Measurements from ENCODE around the gene MFSD12.
"Not testable (repeated sequence)": the region's sequence is repeated elsewhere in the genome, so short reads cannot be mapped to it uniquely, and the experiment has no call there.

Gene MFSD12

GRCh38 chr19:3509566-3509989, 47.8 kb downstream of the MFSD12 start:
- DNase-seq (ENCODE audit: low read depth): peak; percentile 29

GRCh38 chr19:3508771-3509535, 48.4 kb downstream of the MFSD12 start:
- no peak overlapping the region for H3K4me3 ChIP-seq (ENCODE audit: low read depth, low read length)
- no peak for DNase-seq (ENCODE audit: low read depth)
- no peak for TF ChIP-seq CTCF (conservative IDR thresholded peaks at IDR 0.05; ENCODE audit: low read depth, low read length)

More at GRCh38 chr19:3509566-3509989, 47.8 kb downstream of the MFSD12 start:
- no peak for TF ChIP-seq CTCF (conservative IDR thresholded peaks at IDR 0.05; ENCODE audit: low read depth, low read length)
- H3K4me3 ChIP-seq (ENCODE audit: low read depth, low read length): no peak overlapping the region

- H3K4me3 ChIP-seq (ENCODE audit: low read depth, low read length); DNase-seq (ENCODE audit: low read depth): not testable (repeated sequence)
Measured at GRCh38 chr19:3508121-3508661, 49.2 kb downstream of the MFSD12 start.

GRCh38 chr19:3507371-3508120, 49.8 kb downstream of the MFSD12 start:
- TF ChIP-seq CTCF (conservative IDR thresholded peaks at IDR 0.05; ENCODE audit: low read depth, low read length): no peak
- DNase-seq (ENCODE audit: low read depth): no peak
- peak overlapping the region; percentile 80 for H3K4me3 ChIP-seq (ENCODE audit: low read depth, low read length)

- DNase-seq (ENCODE audit: low read depth): peak; percentile 32
- peak overlapping the region; percentile 80 for H3K4me3 ChIP-seq (ENCODE audit: low read depth, low read length)
- TF ChIP-seq CTCF (conservative IDR thresholded peaks at IDR 0.05; ENCODE audit: low read depth, low read length): no peak
Measured at GRCh38 chr19:3506384-3507340, 50.7 kb downstream of the MFSD12 start.

GRCh38 chr19:3505598-3506383, 51.6 kb downstream of the MFSD12 start, which contains the start of gene FZR1:
TSS of gene FZR1 (plus strand) at chr19:3506311. CDS start at chr19:3522990, 16,679 bp downstream.
- H3K4me3 ChIP-seq (ENCODE audit: low read depth, low read length): peak within 1 kb of the TSS; percentile 86
- peak; percentile 99 for DNase-seq (ENCODE audit: low read depth)

More at GRCh38 chr19:3505598-3506383, 51.6 kb downstream of the MFSD12 start, which contains the start of gene FZR1:
- no peak for TF ChIP-seq CTCF (conservative IDR thresholded peaks at IDR 0.05; ENCODE audit: low read depth, low read length)
